Measurements from ENCODE around the gene CDRT15L2.
"Not testable (repeated sequence)": the region's sequence is repeated elsewhere in the genome, so short reads cannot be mapped to it uniquely, and the experiment has no call there.

Gene CDRT15L2

GRCh38 chr17:20579424-20579823 lies at the start of gene CDRT15L2:
TSS of gene CDRT15L2 (plus strand) at chr17:20579724. CDS start at chr17:20579744, 20 bp downstream.
- not testable (repeated sequence) for DNase-seq (ENCODE audit: low spot score)

- not testable (repeated sequence) for DNase-seq (ENCODE audit: low spot score)
These were observed 49.4 kb upstream of the CDRT15L2 start for GRCh38 chr17:20530104-20530503.

GRCh38 chr17:20532544-20533090 lies 46.9 kb upstream of the CDRT15L2 start:
- DNase-seq (ENCODE audit: low spot score) = peak; percentile 30

GRCh38 chr17:20533206-20533605 lies 46.3 kb upstream of the CDRT15L2 start:
- not testable (repeated sequence) for DNase-seq (ENCODE audit: low spot score)

- DNase-seq (ENCODE audit: low spot score) = peak; percentile 35
These were observed 44.6 kb upstream of the CDRT15L2 start for GRCh38 chr17:20534711-20535550.

- not testable (repeated sequence) for DNase-seq (ENCODE audit: low spot score)
These were observed 39.1 kb upstream of the CDRT15L2 start for GRCh38 chr17:20540414-20540813.

GRCh38 chr17:20540865-20541264 lies 38.7 kb upstream of the CDRT15L2 start:
- DNase-seq (ENCODE audit: low spot score) = not testable (repeated sequence)

GRCh38 chr17:20541853-20542546 lies 37.5 kb upstream of the CDRT15L2 start:
- DNase-seq (ENCODE audit: low spot score) = not testable (repeated sequence)

GRCh38 chr17:20547923-20548322 lies 31.6 kb upstream of the CDRT15L2 start:
- peak; percentile 52 for DNase-seq (ENCODE audit: low spot score)

- not testable (repeated sequence) for DNase-seq (ENCODE audit: low spot score)
These were observed 26.6 kb upstream of the CDRT15L2 start for GRCh38 chr17:20552920-20553319.

- DNase-seq (ENCODE audit: low spot score) = not testable (repeated sequence)
These were observed 24.8 kb upstream of the CDRT15L2 start for GRCh38 chr17:20554728-20555127.

- DNase-seq (ENCODE audit: low spot score) = not testable (repeated sequence)
These were observed 24.2 kb upstream of the CDRT15L2 start for GRCh38 chr17:20555135-20556010.

GRCh38 chr17:20558096-20558495 lies 21.4 kb upstream of the CDRT15L2 start:
- not testable (repeated sequence) for DNase-seq (ENCODE audit: low spot score)

GRCh38 chr17:20559018-20559417 lies 20.5 kb upstream of the CDRT15L2 start:
- not testable (repeated sequence) for DNase-seq (ENCODE audit: low spot score)

- DNase-seq (ENCODE audit: low spot score) = no peak
These were observed 16.9 kb upstream of the CDRT15L2 start for GRCh38 chr17:20562587-20562986.

- DNase-seq (ENCODE audit: low spot score) = not testable (repeated sequence)
These were observed 14.3 kb upstream of the CDRT15L2 start for GRCh38 chr17:20565245-20565644.

- no peak for DNase-seq (ENCODE audit: low spot score)
These were observed 13.8 kb upstream of the CDRT15L2 start for GRCh38 chr17:20565711-20566110.

GRCh38 chr17:20566736-20567135 lies 12.8 kb upstream of the CDRT15L2 start:
- DNase-seq (ENCODE audit: low spot score) = not testable (repeated sequence)

GRCh38 chr17:20567421-20567820 lies 12.1 kb upstream of the CDRT15L2 start:
- not testable (repeated sequence) for DNase-seq (ENCODE audit: low spot score)

- DNase-seq (ENCODE audit: low spot score) = not testable (repeated sequence)
These were observed 10.9 kb upstream of the CDRT15L2 start for GRCh38 chr17:20568604-20569003.

- DNase-seq (ENCODE audit: low spot score) = not testable (repeated sequence)
These were observed 7.9 kb upstream of the CDRT15L2 start for GRCh38 chr17:20571653-20572052.

- not testable (repeated sequence) for DNase-seq (ENCODE audit: low spot score)
These were observed 6.3 kb upstream of the CDRT15L2 start for GRCh38 chr17:20573216-20573615.
